ENCODE data around the gene SRSF9. TPM values are rescaled to one million over a fixed set of nuclear protein-coding genes. Genes with fewer than 3 reads are reported as not detected.
A peak's percentile ranks its signal among the peaks of the same experiment; 100 is the strongest.

The SRSF9 gene
- total RNA-seq, 8 experiments from 2014 or later, result 98.3 to 197 (median 118) TPM

DNA sequence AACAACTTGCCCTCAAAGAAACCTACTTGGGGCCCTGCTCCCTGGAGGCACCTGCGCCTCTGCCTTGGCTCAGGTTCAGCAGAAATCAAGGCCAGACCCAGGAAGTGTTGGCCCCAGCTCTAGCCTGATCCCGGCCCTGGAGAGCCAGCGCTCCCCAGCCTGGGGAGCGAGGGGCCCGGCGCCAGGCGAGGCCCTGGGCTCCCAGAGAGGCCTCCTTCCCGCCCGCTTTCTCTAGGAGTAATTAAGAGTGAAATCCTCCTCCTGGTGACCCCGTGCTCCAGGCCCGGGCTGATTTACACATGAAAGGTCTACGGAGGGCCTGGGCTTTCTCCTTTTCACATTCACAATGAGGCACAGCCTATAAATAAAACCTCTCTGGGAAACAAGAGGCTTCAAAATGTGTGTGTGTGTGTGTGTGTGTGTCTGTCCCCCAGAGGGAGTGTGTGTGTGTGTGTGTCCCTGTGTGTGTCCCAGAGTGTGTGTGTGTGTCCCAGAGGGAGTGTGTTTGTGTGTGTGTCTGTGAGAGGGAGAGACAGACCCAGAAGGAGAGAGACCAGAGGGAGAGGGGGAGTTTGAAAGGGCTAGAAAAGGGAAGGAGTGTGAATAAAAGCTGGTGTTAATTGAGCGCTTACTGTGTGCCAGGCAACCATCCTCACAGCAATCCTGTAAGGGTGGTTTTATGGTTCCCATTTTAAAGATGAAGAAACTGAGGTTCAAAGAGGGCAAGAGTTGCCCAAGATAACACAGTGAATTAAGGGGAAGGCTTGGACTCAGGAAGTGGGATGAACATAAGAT, 55.5 kb downstream of the SRSF9 start:
- peak; percentile 56 to 99 (median 98) for ATAC-seq (replicated peaks in 6 of 8)
- 0 to 100% (median 15%) methylated on average over 1 to 8 of the region's 13 CpGs; no CpG with 5 or more reads in 2 of the 10 experiments for WGBS, 10 experiments
- in situ Hi-C loops (cut with MboI; ENCODE audit: low pct_unique_long_range_greater_than_20kb in 2 of 9, low sequenced_read_pairs in 9 of 9, unreplicated experiment in 9 of 9), result no loop called here
- peak overlapping the region in 1 of 5 donors; percentile 3 for H3K4me3 ChIP-seq
- peaks cover 10 to 17% of the 10 kb centered on the region in 2 donors for H3K4me1 ChIP-seq (replicated peaks in 1 of 2)
- H3K27ac ChIP-seq, result peak overlapping the region; percentile 86 to 87

DNA sequence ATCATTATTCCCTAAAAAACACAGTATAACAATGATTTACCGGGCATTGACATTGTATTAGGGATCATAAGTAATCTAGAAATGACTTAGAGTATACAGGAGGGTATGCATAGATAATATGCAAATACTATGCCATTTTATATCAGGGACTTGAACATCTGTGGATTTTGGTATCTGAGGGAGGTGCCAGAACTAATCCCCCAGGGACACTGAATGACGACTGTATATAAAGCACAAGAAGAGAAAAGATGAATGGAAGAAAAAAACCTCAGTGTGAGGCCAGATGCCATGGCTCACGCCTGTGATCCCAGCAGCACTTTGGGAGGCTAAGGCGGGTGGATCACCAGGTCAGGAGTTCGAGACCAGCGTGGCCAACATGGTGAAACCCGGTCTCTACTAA, 57.1 kb downstream of the SRSF9 start:
- no peak overlapping the region for H3K4me3 ChIP-seq
- peaks cover 10 to 17% of the 10 kb centered on the region in 2 donors for H3K4me1 ChIP-seq (replicated peaks in 1 of 2)
- ATAC-seq (replicated peaks in 6 of 8), result no peak
- in situ Hi-C loops (cut with MboI; ENCODE audit: low pct_unique_long_range_greater_than_20kb in 2 of 9, low sequenced_read_pairs in 9 of 9, unreplicated experiment in 9 of 9), result no loop called here
- 10 to 70% (median 49%) methylated on average over 1 to 4 of the region's 7 CpGs; no CpG with 5 or more reads in 2 of the 10 experiments for WGBS, 10 experiments
- no peak overlapping the region for H3K27ac ChIP-seq

Other genes with a start within 250 kb of the SRSF9 start
- 10 to 100 TPM; 10.1 to 52.6 (median 23.8) TPM for gene PXN, start 204.0 kb downstream of the SRSF9 start, total RNA-seq
- over 10,000 TPM; 15,371 to 42,996 (median 23,008) TPM for gene RNU4-2, start 177.8 kb downstream of the SRSF9 start, total RNA-seq
- over 10,000 TPM in 4 of 8 experiments, 1,000 to 10,000 TPM in 4; 7,837 to 22,494 (median 10,178) TPM for gene RNU4-1, start 176.5 kb downstream of the SRSF9 start, total RNA-seq
- 1 to 10 TPM; 1.7 to 6.6 (median 2.8) TPM for gene SIRT4, start 167.4 kb downstream of the SRSF9 start, total RNA-seq
- gene PLA2G1B, start 142.0 kb downstream of the SRSF9 start, total RNA-seq, result under 1 TPM in 3 of 8 experiments, not detected in 5; 0.38 to 0.78 (median 0.60) TPM
- 10 to 100 TPM in 5 of 8 experiments, 1 to 10 TPM in 1, under 1 TPM in 2; 0.10 to 81.7 (median 27.3) TPM for gene MSI1, start 100.6 kb downstream of the SRSF9 start, total RNA-seq
- gene COX6A1, start 31.6 kb downstream of the SRSF9 start, total RNA-seq, result 100 to 1,000 TPM; 604 to 967 (median 671) TPM
- gene TRIAP1, start 23.4 kb downstream of the SRSF9 start, total RNA-seq, result 10 to 100 TPM; 25.0 to 90.0 (median 41.5) TPM
- gene GATC, start 23.3 kb downstream of the SRSF9 start, total RNA-seq, result 10 to 100 TPM; 20.4 to 38.8 (median 24.5) TPM
- 100 to 1,000 TPM; 155 to 622 (median 349) TPM for gene DYNLL1, start 26.4 kb upstream of the SRSF9 start, total RNA-seq
- gene COQ5, start 59.4 kb upstream of the SRSF9 start, total RNA-seq, result 10 to 100 TPM; 36.4 to 70.7 (median 49.8) TPM
- 100 to 1,000 TPM in 3 of 8 experiments, 10 to 100 TPM in 5; 69.1 to 207 (median 90.5) TPM for gene RNF10, start 64.6 kb upstream of the SRSF9 start, total RNA-seq
- 10 to 100 TPM; 30.5 to 74.3 (median 54.4) TPM for gene POP5, start 111.7 kb upstream of the SRSF9 start, total RNA-seq
- 1 to 10 TPM in 5 of 8 experiments, under 1 TPM in 3; 0.13 to 6.3 (median 1.4) TPM for gene CABP1, start 170.9 kb upstream of the SRSF9 start, total RNA-seq
- 100 to 1,000 TPM in 1 of 8 experiments, 10 to 100 TPM in 7; 61.9 to 123 (median 84.1) TPM for gene MLEC, start 217.4 kb upstream of the SRSF9 start, total RNA-seq
- gene UNC119B, start 240.7 kb upstream of the SRSF9 start, total RNA-seq, result 10 to 100 TPM; 15.7 to 37.7 (median 20.8) TPM

All from motor neuron (in vitro differentiated cells).